H1 (cell line): ENCODE measurements around the gene BTBD16. TPM values are rescaled to one million over a fixed set of nuclear protein-coding genes. Genes with fewer than 3 reads are reported as not detected.

Experiments
- CTCF ChIA-PET: fragments of 300-600 bp; sonication (Branson Sonifier 250); formaldehyde crosslinking; loops from one replicate; lab custom pipeline; 2021; ENCODE audit not compliant: partially characterized antibody; lab: Charles Lee
- POLR2A ChIA-PET: fragments of 300-600 bp; sonication (Branson Sonifier 250); formaldehyde crosslinking; loops from one replicate; lab custom pipeline; 2021; ENCODE audit warnings: inconsistent platforms; ENCODE audit not compliant: partially characterized antibody; lab: Charles Lee
- DNase-seq, 2 experiments: peaks; one replicate each; pipeline versions ENCODE4 v3.0.0 to v3.0.0-alpha.2; 2010 to 2022; ENCODE audit warnings: low spot score in 2 of 2, low read depth in 1 of 2, mixed read lengths in 1 of 2
- FAIRE-seq: peaks from 2 replicates; lab custom pipeline; 2011; peaks lifted over from hg19 to GRCh38; lab: Jason Lieb, UNC
- H2AFZ ChIP-seq: 2 replicates; pipeline ENCODE4 v1.8.1; 2012; ENCODE audit warnings: low read length, inconsistent platforms
- H2AK5ac ChIP-seq: 2 replicates; pipeline ENCODE4 v1.6.1; 2013; ENCODE audit warnings: low read depth, low read length
- H2BK120ac ChIP-seq: replicated peaks from 2 replicates; pipeline ENCODE3; 2013; ENCODE audit warnings: low read depth, low read length, inconsistent platforms
- H2BK12ac ChIP-seq: 2 replicates; pipeline ENCODE4 v1.6.1; 2013; ENCODE audit warnings: low read depth, low read length
- H2BK15ac ChIP-seq: 2 replicates; pipeline ENCODE4 v1.6.1; 2013; ENCODE audit warnings: low read length
- H2BK20ac ChIP-seq: 2 replicates; pipeline ENCODE4 v1.6.1; 2013; ENCODE audit warnings: low read length
- H2BK5ac ChIP-seq: 2 replicates; pipeline ENCODE4 v1.6.1; 2013; ENCODE audit warnings: low read depth, low read length
- H3K14ac ChIP-seq: 2 replicates; pipeline ENCODE4 v1.6.1; 2013; ENCODE audit warnings: inconsistent platforms; ENCODE audit not compliant: insufficient read length
- H3K18ac ChIP-seq: 2 replicates; pipeline ENCODE4 v1.6.1; 2013; ENCODE audit warnings: low read length; ENCODE audit errors: extremely low read depth
- H3K23ac ChIP-seq: 2 replicates; pipeline ENCODE4 v1.6.1; 2013; ENCODE audit warnings: inconsistent platforms; ENCODE audit not compliant: insufficient read length
- H3K23me2 ChIP-seq: 2 replicates; pipeline ENCODE4 v1.6.1; 2013; ENCODE audit warnings: low read depth, low read length
- H3K27ac ChIP-seq: 2 replicates; pipeline ENCODE4 v1.6.1; 2011; ENCODE audit warnings: low read depth, low read length, inconsistent platforms
- H3K27me3 ChIP-seq, 4 experiments: replicated peaks in 1 of 4; 1 replicate in 1 of 4; 2 replicates in 3 of 4; pipeline versions ENCODE4 v1.6.1 to v1.8.1; 2011 to 2013; ENCODE audit warnings: low read length in 3 of 4, mild to moderate bottlenecking in 3 of 4, inconsistent platforms in 2 of 4, mixed read lengths in 2 of 4, moderate library complexity in 1 of 4; ENCODE audit not compliant: control insufficient read depth in 3 of 4, insufficient read depth in 3 of 4; ENCODE audit errors: extremely low read depth in 1 of 4
- H3K36me3 ChIP-seq, 4 experiments: 2 replicates each; pipeline versions ENCODE4 v1.6.1 to v1.8.1; 2011 to 2013; ENCODE audit warnings: mild to moderate bottlenecking in 4 of 4, low read length in 3 of 4, moderate library complexity in 2 of 4, control low read depth in 1 of 4, inconsistent platforms in 1 of 4; ENCODE audit not compliant: insufficient read depth in 4 of 4, control insufficient read depth in 2 of 4
- H3K4ac ChIP-seq: replicated peaks from 2 replicates; pipeline ENCODE3; 2013; ENCODE audit warnings: low read length, low read depth, mixed read lengths, inconsistent platforms; ENCODE audit not compliant: insufficient read length
- H3K4me1 ChIP-seq, 4 experiments: replicated peaks in 1 of 4; 1 replicate in 1 of 4; 2 replicates in 3 of 4; pipeline versions ENCODE4 v1.6.1 to v1.8.1; 2011 to 2013; ENCODE audit warnings: low read length in 3 of 4, inconsistent platforms in 2 of 4, mixed read lengths in 1 of 4; ENCODE audit not compliant: insufficient read depth in 4 of 4, control insufficient read depth in 3 of 4
- H3K4me2 ChIP-seq, 2 experiments: 2 replicates each; pipeline versions ENCODE4 v1.6.1 to v1.8.1; 2011 to 2013; ENCODE audit warnings: low read depth in 2 of 2, low read length in 2 of 2, control low read depth in 1 of 2, inconsistent platforms in 1 of 2, mild to moderate bottlenecking in 1 of 2; ENCODE audit not compliant: insufficient read depth in 1 of 2
- H3K4me3 ChIP-seq, 4 experiments: fragments of 200-600, 300-600 bp in 1 of 4; sonication (generic), shearing (Covaris generic), sonication (Bioruptor Twin) in 1 of 4; 2 replicates each; pipeline versions ENCODE4 v1.5.1 to v1.8.1; 2011 to 2016; ENCODE audit warnings: low read length in 4 of 4, low read depth in 3 of 4, control low read depth in 2 of 4, inconsistent platforms in 2 of 4, mild to moderate bottlenecking in 2 of 4, mixed read lengths in 1 of 4, moderate library complexity in 1 of 4; ENCODE audit not compliant: insufficient read depth in 2 of 4; ENCODE audit errors: extremely low read depth in 1 of 4
- H3K56ac ChIP-seq: replicated peaks from 2 replicates; pipeline ENCODE3; 2013; ENCODE audit warnings: low read depth, mild to moderate bottlenecking, mixed read lengths, low read length, inconsistent platforms; ENCODE audit not compliant: insufficient read length
- H3K79me1 ChIP-seq: 2 replicates; pipeline ENCODE4 v1.6.1; 2013; ENCODE audit warnings: low read depth, low read length, control low read depth
- H3K79me2 ChIP-seq, 2 experiments: 2 replicates each; pipeline versions ENCODE4 v1.6.1 to v1.8.1; 2012 to 2013; ENCODE audit warnings: low read length in 2 of 2, mild to moderate bottlenecking in 2 of 2, inconsistent platforms in 1 of 2; ENCODE audit not compliant: insufficient read depth in 2 of 2, control insufficient read depth in 1 of 2
- H3K9ac ChIP-seq, 4 experiments: replicated peaks in 1 of 4; 1 replicate in 1 of 4; 2 replicates in 3 of 4; pipeline versions ENCODE4 v1.6.1 to v1.8.1; 2011 to 2013; ENCODE audit warnings: low read depth in 3 of 4, low read length in 3 of 4, control low read depth in 2 of 4, mild to moderate bottlenecking in 2 of 4, moderate library complexity in 2 of 4, inconsistent platforms in 1 of 4; ENCODE audit errors: extremely low read depth in 1 of 4
- H3K9me3 ChIP-seq, 2 experiments: 2 replicates each; pipeline versions ENCODE4 v1.6.1 to v1.8.1; 2012 to 2013; ENCODE audit warnings: mild to moderate bottlenecking in 2 of 2, moderate library complexity in 2 of 2, control low read depth in 1 of 2, inconsistent platforms in 1 of 2, low read depth in 1 of 2, low read length in 1 of 2, mixed read lengths in 1 of 2; ENCODE audit not compliant: insufficient read depth in 2 of 2
- H4K20me1 ChIP-seq, 2 experiments: replicated peaks in 1 of 2; 2 replicates each; pipeline versions ENCODE3 to v1.8.1; 2011 to 2013; ENCODE audit warnings: inconsistent platforms in 2 of 2, low read length in 2 of 2, mild to moderate bottlenecking in 1 of 2; ENCODE audit not compliant: insufficient read depth in 2 of 2, control insufficient read depth in 1 of 2
- H4K5ac ChIP-seq: 2 replicates; pipeline ENCODE4 v1.6.1; 2013; ENCODE audit warnings: low read length, low read depth, mixed read lengths, inconsistent platforms; ENCODE audit not compliant: insufficient read length
- H4K8ac ChIP-seq: 2 replicates; pipeline ENCODE4 v1.8.0; 2013; ENCODE audit warnings: mild to moderate bottlenecking, moderate library complexity, low read length, inconsistent platforms; ENCODE audit not compliant: insufficient read depth; ENCODE audit errors: extremely low read depth
- H4K91ac ChIP-seq: replicated peaks from 2 replicates; pipeline ENCODE3; 2013; ENCODE audit warnings: low read length, mixed read lengths, inconsistent platforms; ENCODE audit not compliant: insufficient read length
- ASH2L ChIP-seq: fragments of 200-600, 300-600 bp; sonication (generic); IDR thresholded peaks from one replicate; pipeline ENCODE4 v1.7.1; 2017; ENCODE audit warnings: low read length
- FOSL1 ChIP-seq: IDR thresholded peaks from 2 replicates; pipeline ENCODE4 v1.6.1; 2011; ENCODE audit warnings: mild to moderate bottlenecking, low read depth, low read length, moderate library complexity; ENCODE audit not compliant: insufficient read depth
- HDAC6 ChIP-seq: IDR thresholded peaks from one replicate; pipeline ENCODE4 v1.7.1; 2012; ENCODE audit warnings: low read depth, mild to moderate bottlenecking, inconsistent platforms, low read length, moderate library complexity
- RBBP5 ChIP-seq: IDR thresholded peaks from 2 replicates; pipeline ENCODE4 v1.7.1; 2012; ENCODE audit warnings: low read depth, mild to moderate bottlenecking, inconsistent platforms, low read length, moderate library complexity, borderline replicate concordance
- SAP30 ChIP-seq: fragments of 300-600 bp; sonication (generic); IDR thresholded peaks from 2 replicates; pipeline ENCODE4 v1.7.1; 2012; ENCODE audit warnings: low read length, moderate library complexity, mild to moderate bottlenecking, inconsistent platforms; ENCODE audit not compliant: insufficient read depth, insufficient replicate concordance
- SIX5 ChIP-seq: IDR thresholded peaks from 2 replicates; pipeline ENCODE4 v1.6.1; 2011; ENCODE audit warnings: mild to moderate bottlenecking, low read depth, low read length
- SRF ChIP-seq: IDR thresholded peaks from 2 replicates; pipeline ENCODE4 v1.6.1; 2011; ENCODE audit warnings: mild to moderate bottlenecking, low read depth, low read length, moderate library complexity
- TAF7 ChIP-seq: optimal IDR thresholded peaks from 2 replicates; pipeline ENCODE3; 2011; ENCODE audit warnings: low read depth, mild to moderate bottlenecking, inconsistent platforms, low read length, moderate library complexity, borderline replicate concordance
- WGBS, 2 experiments: shearing (Covaris generic) in 1 of 2; methylation state at CpG; one replicate each; pipeline versions ENCODE4 v1.1.6 to v1.1.7; 2013 to 2015; ENCODE audit warnings: low lambda C conversion rate in 2 of 2, mixed read lengths in 2 of 2, inconsistent platforms in 1 of 2, low coverage in 1 of 2, missing lambda C conversion rate in 1 of 2; ENCODE audit not compliant: insufficient replicate concordance in 2 of 2, insufficient coverage in 1 of 2, insufficient read length in 1 of 2; ENCODE audit errors: extremely low coverage in 1 of 2, missing lambda C conversion rate in 1 of 2; 5-methylcytosine and 5-hydroxymethylcytosine counted together
- polyA plus RNA-seq, 7 experiments: library from polyadenylated mRNA; depleted of rRNA in 3 of 7; stranded (reverse) in 5 of 7; unstranded in 2 of 7; fragments of >200 nt in 5 of 7; fragments of 200-250 nt in 2 of 7; gene quantifications; 1 replicate in 5 of 7; 2 replicates in 1 of 7; 4 replicates in 1 of 7; pipeline versions ENCODE4 v1.2.1 to v1.2.3, GENCODE V29; 2011 to 2013; ENCODE audit warnings: missing spikeins in 2 of 7, mixed read lengths in 2 of 7
- total RNA-seq: library from RNA; stranded (reverse); fragmentation: NEBNext Ultra II Directional; extraction: Animal tissue kit (Norgen Biotek cat#: 25700); gene quantifications from 2 replicates; pipeline ENCODE4 v1.2.1, GENCODE V29; 2021

BTBD16 gene
- total and polyA plus RNA-seq, 2 of the 8 experiments (the other 6 are each of a cell fraction or from before 2014, with no cell fraction given) = 0.05 TPM; not detected in 1

- no peak for DNase-seq
- TF ChIP-seq SRF (no peak), SIX5 (no peak), ASH2L (no peak), SAP30 (no peak), RBBP5 (no peak), HDAC6 (no peak), FOSL1 (no peak), TAF7 (no peak)
- TF ChIP-seq, all 59 proteins: peak for 0
- Histone ChIP-seq H4K8ac (no peak overlapping the region), H2BK5ac (no peak overlapping the region), H3K9ac (no peak overlapping the region), H3K4me3 (peak overlapping the region in 1 of 4 experiments; percentile 64; a peak in 1 of 8 replicates), H3K56ac (no peak overlapping the region), H2BK20ac (no peak overlapping the region), H3K4ac (no peak overlapping the region), H2AK5ac (no peak overlapping the region), H3K4me1 (peaks cover 0 to 3% (median 0%) of the 10 kb centered on the region in 4 experiments; a peak in 2 of 7 replicates), H4K20me1 (no peaks in the 10 kb centered on the region), H3K27me3 (peaks cover 0 to 11% (median 5%) of the 10 kb centered on the region in 4 experiments; a peak in 3 of 7 replicates), H3K79me2 (peaks cover 14 to 59% of the 10 kb centered on the region in 2 experiments; a peak in 3 of 4 replicates), H4K91ac (no peak overlapping the region), H3K27ac (no peak overlapping the region), H3K79me1 (peaks cover 6% of the 10 kb centered on the region; the same call in 1 of the 2 replicates), H4K5ac (no peak overlapping the region), H3K18ac (no peak overlapping the region), H3K23me2 (peaks cover 5% of the 10 kb centered on the region), H3K9me3 (no peaks in the 10 kb centered on the region), H3K23ac (no peak overlapping the region), H2AFZ (no peak overlapping the region), H3K4me2 (peak overlapping the region in 1 of 2 experiments; percentile 35; a peak in 2 of 4 replicates), H2BK120ac (no peak overlapping the region), H2BK12ac (no peak overlapping the region), H2BK15ac (no peak overlapping the region), H3K14ac (no peak overlapping the region), H3K36me3 (no peaks in the 10 kb centered on the region; a peak in 3 of 8 replicates)
- ChIA-PET CTCF (no interaction called here), POLR2A (no interaction called here)
- 82% methylated on average over 11 of the region's 11 CpGs; no CpG with 5 or more reads in 1 of the 2 experiments for WGBS, 2 experiments
- no peak for FAIRE-seq
These were observed 105.4 kb downstream of the BTBD16 start for GRCh38 chr10:122376364-122376961.
